OCI-LY7 (cell line): ENCODE results near the gene TEX13A. TPM values are rescaled to one million over a fixed set of nuclear protein-coding genes. Genes with fewer than 3 reads are reported as not detected.

ENCODE experiments used
- BruUV-seq: library from RNA; stranded (reverse); fragments of 400-500 nt; replicated peaks from 2 replicates; lab custom pipeline; 2021; lab: Mats Ljungman, UMichigan
- CTCF ChIA-PET: fragments of 300-600 bp; sonication (Branson Sonifier 250); formaldehyde crosslinking; loops from one replicate; lab custom pipeline; 2022; ENCODE audit warnings: antibody characterized with exemption; ENCODE audit not compliant: unreplicated experiment; lab: Charles Lee
- POLR2A ChIA-PET: fragments of 300-600 bp; sonication (Branson Sonifier 250); formaldehyde crosslinking; loops from one replicate; lab custom pipeline; 2022; ENCODE audit warnings: antibody characterized with exemption; lab: Charles Lee
- DNase-seq: peaks from one replicate; pipeline ENCODE4 v3.0.0-alpha.2; 2015; ENCODE audit warnings: low spot score
- H2AFZ ChIP-seq: fragments of 200-600 bp; sonication (generic), shearing (Covaris generic); 2 replicates; pipeline ENCODE4 v1.6.1; 2014; ENCODE audit warnings: mild to moderate bottlenecking, antibody characterized with exemption, low read length, moderate library complexity
- H3K27ac ChIP-seq: fragments of 200-600 bp; sonication (generic); 2 replicates; pipeline ENCODE4 v1.5.1; 2014; ENCODE audit warnings: mixed run types, low read depth, mild to moderate bottlenecking, moderate library complexity, low read length, inconsistent platforms; ENCODE audit not compliant: poor library complexity, severe bottlenecking
- H3K36me3 ChIP-seq: fragments of 200-600 bp; sonication (generic); 2 replicates; pipeline ENCODE4 v1.6.1; 2014; ENCODE audit warnings: mild to moderate bottlenecking, antibody characterized with exemption, low read length, moderate library complexity, mixed read lengths; ENCODE audit not compliant: insufficient read depth
- H3K4me1 ChIP-seq: fragments of 200-600 bp; sonication (generic); 2 replicates; pipeline ENCODE4 v1.5.1; 2014; ENCODE audit warnings: mild to moderate bottlenecking, low read length; ENCODE audit not compliant: insufficient read depth, poor library complexity, severe bottlenecking
- H3K4me2 ChIP-seq: fragments of 200-600 bp; sonication (generic); 2 replicates; pipeline ENCODE4 v1.6.1; 2014; ENCODE audit warnings: mild to moderate bottlenecking, low read length
- H3K4me3 ChIP-seq: fragments of 200-600 bp; sonication (generic); 2 replicates; pipeline ENCODE4 v1.5.1; 2014; ENCODE audit warnings: mild to moderate bottlenecking, low read depth, low read length; ENCODE audit not compliant: poor library complexity, severe bottlenecking
- H3K79me2 ChIP-seq: fragments of 200-600 bp; sonication (generic); 2 replicates; pipeline ENCODE4 v1.6.1; 2016; ENCODE audit warnings: low read depth, mild to moderate bottlenecking, low read length, moderate library complexity, mixed read lengths; ENCODE audit not compliant: insufficient read depth
- H3K9me2 ChIP-seq: fragments of 200-600 bp; sonication (generic); 2 replicates; pipeline ENCODE4 v1.6.1; 2016; ENCODE audit warnings: mild to moderate bottlenecking, low read length, mixed read lengths; ENCODE audit not compliant: insufficient read depth
- H3K9me3 ChIP-seq: fragments of 200-600 bp; sonication (generic); 2 replicates; pipeline ENCODE4 v1.6.1; 2014; ENCODE audit warnings: mild to moderate bottlenecking, mixed run types, low read length, mixed read lengths
- H4K20me1 ChIP-seq: fragments of 200-600 bp; sonication (generic); 2 replicates; pipeline ENCODE4 v1.6.1; 2014; ENCODE audit warnings: mild to moderate bottlenecking, antibody characterized with exemption, low read length, moderate library complexity, mixed read lengths; ENCODE audit not compliant: insufficient read depth
- CTCF ChIP-seq: fragments of 200-600 bp; sonication (generic); conservative IDR thresholded peaks from 2 replicates; pipeline ENCODE4 v1.5.1; 2014; ENCODE audit warnings: mild to moderate bottlenecking, antibody characterized with exemption, low read length, moderate library complexity, mixed read lengths
- EZH2phosphoT487 ChIP-seq: fragments of 200-600 bp; sonication (generic); IDR thresholded peaks from 2 replicates; pipeline ENCODE4 v1.6.1; 2018; ENCODE audit warnings: low read depth, borderline replicate concordance, mild to moderate bottlenecking, mixed run types, antibody characterized with exemption, low read length, moderate library complexity, mixed read lengths
- intact Hi-C: fragments of 100-400 bp; cut with micrococcal nuclease; formaldehyde crosslinking; loops from one replicate; pipeline ENCODE4 v1.10.0; 2022; ENCODE audit not compliant: unreplicated experiment
- total RNA-seq, 2 experiments: library from RNA; depleted of rRNA in 1 of 2; stranded (reverse); fragments of >200 nt in 1 of 2; shearing (Covaris generic) in 1 of 2; gene quantifications; 2 replicates each; pipeline ENCODE4 v1.2.3, GENCODE V29; 2014 to 2022

Gene TEX13A
- total RNA-seq, 2 experiments from 2014 or later = not detected

DNA sequence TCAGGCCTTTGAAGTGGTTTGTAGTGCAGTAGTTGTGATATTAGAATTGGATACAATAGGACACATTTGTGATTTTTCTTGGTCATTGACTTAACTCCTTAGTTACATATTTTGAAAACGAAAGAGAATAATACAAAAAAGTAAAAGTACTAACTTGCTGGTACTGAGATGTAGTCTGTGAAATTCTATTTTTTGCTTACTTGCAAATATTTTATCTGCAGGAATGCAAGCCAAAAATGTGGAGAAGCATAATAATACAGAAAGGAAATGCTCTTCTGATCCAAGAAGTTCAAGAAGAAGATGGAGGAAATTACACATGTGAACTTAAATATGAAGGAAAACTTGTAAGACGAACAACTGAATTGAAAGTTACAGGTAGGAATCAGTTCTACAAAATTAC lies 46.7 kb upstream of the TEX13A start:
- POLR2A ChIA-PET = no interaction called here
- CTCF ChIA-PET = no interaction called here
- H2AFZ ChIP-seq = no peak overlapping the region
- no peak overlapping the region for H3K4me3 ChIP-seq
- BruUV-seq = no TSS peak
- no peaks in the 10 kb centered on the region for H4K20me1 ChIP-seq
- no peaks in the 10 kb centered on the region for H3K36me3 ChIP-seq
- intact Hi-C loops = no loop called here
- no peak overlapping the region for H3K4me2 ChIP-seq
- H3K27ac ChIP-seq = no peak overlapping the region
- no peak for DNase-seq
- H3K9me3 ChIP-seq = no peaks in the 10 kb centered on the region
- no peaks in the 10 kb centered on the region for H3K9me2 ChIP-seq
- no peaks in the 10 kb centered on the region for H3K4me1 ChIP-seq
- H3K79me2 ChIP-seq = no peaks in the 10 kb centered on the region
- TF ChIP-seq CTCF (no peak), EZH2phosphoT487 (no peak)

GRCh38 chrX:105266456-105266855 lies 46.0 kb upstream of the TEX13A start:
- TF ChIP-seq EZH2phosphoT487 (no peak), CTCF (no peak)
- no peaks in the 10 kb centered on the region for H4K20me1 ChIP-seq
- H3K4me3 ChIP-seq = no peak overlapping the region
- no peaks in the 10 kb centered on the region for H3K36me3 ChIP-seq
- H3K79me2 ChIP-seq = no peaks in the 10 kb centered on the region
- H2AFZ ChIP-seq = no peak overlapping the region
- no peak overlapping the region for H3K27ac ChIP-seq
- BruUV-seq = no TSS peak
- H3K9me3 ChIP-seq = no peaks in the 10 kb centered on the region
- intact Hi-C loops = no loop called here
- ChIA-PET CTCF (no interaction called here), POLR2A (no interaction called here)
- no peak for DNase-seq
- H3K4me2 ChIP-seq = no peak overlapping the region
- no peaks in the 10 kb centered on the region for H3K9me2 ChIP-seq
- H3K4me1 ChIP-seq = no peaks in the 10 kb centered on the region

DNA sequence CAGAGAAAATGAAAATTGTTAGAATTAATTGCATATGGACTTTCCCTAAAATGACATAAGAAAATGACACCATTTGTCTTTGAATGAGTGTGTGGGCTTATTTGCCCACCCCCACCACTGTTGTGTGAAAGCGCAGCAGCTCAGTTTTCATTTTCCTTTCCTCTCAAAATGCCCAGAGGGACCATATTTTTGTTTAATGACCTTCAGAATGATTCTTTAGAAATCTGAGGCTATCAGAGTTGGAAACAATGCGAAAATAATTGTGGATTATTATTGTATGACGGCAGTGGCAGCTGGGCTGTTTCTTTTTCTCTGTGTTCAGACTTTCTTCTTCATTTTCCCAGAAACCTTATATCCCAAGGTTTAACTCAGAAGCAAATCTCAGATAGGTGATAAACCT lies 44.6 kb upstream of the TEX13A start:
- ChIA-PET CTCF (no interaction called here), POLR2A (no interaction called here)
- no peaks in the 10 kb centered on the region for H3K79me2 ChIP-seq
- no TSS peak for BruUV-seq
- intact Hi-C loops = no loop called here
- H3K4me1 ChIP-seq = no peaks in the 10 kb centered on the region
- no peak for DNase-seq
- no peak overlapping the region for H3K4me2 ChIP-seq
- no peak overlapping the region for H3K4me3 ChIP-seq
- no peaks in the 10 kb centered on the region for H3K9me2 ChIP-seq
- no peaks in the 10 kb centered on the region for H3K9me3 ChIP-seq
- TF ChIP-seq EZH2phosphoT487 (no peak), CTCF (no peak)
- no peaks in the 10 kb centered on the region for H3K36me3 ChIP-seq
- H4K20me1 ChIP-seq = no peaks in the 10 kb centered on the region
- no peak overlapping the region for H3K27ac ChIP-seq
- H2AFZ ChIP-seq = no peak overlapping the region
